Glutamatergic neuron (in vitro differentiated cells): ENCODE data around the gene RBMS1. TPM values are rescaled to one million over a fixed set of nuclear protein-coding genes. Genes with fewer than 3 reads are reported as not detected.

Experiments
- DNase-seq: peaks from one replicate; pipeline ENCODE4 v3.0.0; 2022
- H3K27ac Mint-ChIP-seq: one replicate; pipeline ENCODE4 v1.8.0; 2020; ENCODE audit warnings: mild to moderate bottlenecking, mixed read lengths, inconsistent platforms; ENCODE audit not compliant: unreplicated experiment
- H3K27me3 Mint-ChIP-seq: one replicate; pipeline ENCODE4 v1.8.0; 2020; ENCODE audit warnings: mild to moderate bottlenecking, moderate library complexity, mixed read lengths, inconsistent platforms; ENCODE audit not compliant: unreplicated experiment
- H3K36me3 Mint-ChIP-seq: one replicate; pipeline ENCODE4 v1.8.0; 2020; ENCODE audit warnings: mild to moderate bottlenecking, mixed read lengths, inconsistent platforms; ENCODE audit not compliant: unreplicated experiment
- H3K4me1 Mint-ChIP-seq: one replicate; pipeline ENCODE4 v1.8.0; 2020; ENCODE audit warnings: mild to moderate bottlenecking, low read depth, mixed read lengths, inconsistent platforms; ENCODE audit not compliant: unreplicated experiment
- H3K4me3 Mint-ChIP-seq: one replicate; pipeline ENCODE4 v1.8.0; 2020; ENCODE audit warnings: mild to moderate bottlenecking, mixed read lengths, inconsistent platforms; ENCODE audit not compliant: unreplicated experiment
- H3K9me3 Mint-ChIP-seq: one replicate; pipeline ENCODE4 v1.8.0; 2020; ENCODE audit warnings: mild to moderate bottlenecking, moderate library complexity, mixed read lengths, inconsistent platforms; ENCODE audit not compliant: unreplicated experiment
- CTCF ChIP-seq: fragments of 200-600 bp; sonication (generic); IDR thresholded peaks from one replicate; pipeline ENCODE4 v1.5.0; 2021; ENCODE audit not compliant: partially characterized antibody, unreplicated experiment
- total RNA-seq: library from RNA; stranded (reverse); fragmentation: NEBNext Ultra II Directional; extraction: Animal tissue kit (Norgen Biotek cat#: 25700); gene quantifications from one replicate; pipeline ENCODE4 v1.2.1, GENCODE V29; 2021; ENCODE audit not compliant: unreplicated experiment

The RBMS1 gene
- total RNA-seq, 1 donor from 2014 or later = 142 TPM

GRCh38 chr2:160268151-160268781, 225.3 kb downstream of the RBMS1 start:
- H3K27me3 Mint-ChIP-seq = peaks cover 8% of the 10 kb centered on the region
- H3K4me3 Mint-ChIP-seq = peak overlapping the region; percentile 28
- H3K9me3 Mint-ChIP-seq = peaks cover 13% of the 10 kb centered on the region
- DNase-seq = no peak
- peaks cover 43% of the 10 kb centered on the region for H3K4me1 Mint-ChIP-seq
- no peak for TF ChIP-seq CTCF
- H3K27ac Mint-ChIP-seq = no peak overlapping the region
- H3K36me3 Mint-ChIP-seq = no peaks in the 10 kb centered on the region

- H3K36me3 Mint-ChIP-seq = no peaks in the 10 kb centered on the region
- DNase-seq = no peak
- peaks cover 8% of the 10 kb centered on the region for H3K27me3 Mint-ChIP-seq
- H3K27ac Mint-ChIP-seq = no peak overlapping the region
- peaks cover 13% of the 10 kb centered on the region for H3K9me3 Mint-ChIP-seq
- H3K4me3 Mint-ChIP-seq = peak overlapping the region; percentile 22
- no peak for TF ChIP-seq CTCF
- peaks cover 40% of the 10 kb centered on the region for H3K4me1 Mint-ChIP-seq
Observed at GRCh38 chr2:160267692-160268091, 225.9 kb downstream of the RBMS1 start.

- H3K27ac Mint-ChIP-seq = no peak overlapping the region
- no peaks in the 10 kb centered on the region for H3K36me3 Mint-ChIP-seq
- no peak for TF ChIP-seq CTCF
- DNase-seq = no peak
- H3K27me3 Mint-ChIP-seq = peaks cover 8% of the 10 kb centered on the region
- H3K4me3 Mint-ChIP-seq = no peak overlapping the region
- H3K9me3 Mint-ChIP-seq = peaks cover 13% of the 10 kb centered on the region
- H3K4me1 Mint-ChIP-seq = peaks cover 38% of the 10 kb centered on the region
Observed at GRCh38 chr2:160267022-160267421, 226.6 kb downstream of the RBMS1 start.

DNA sequence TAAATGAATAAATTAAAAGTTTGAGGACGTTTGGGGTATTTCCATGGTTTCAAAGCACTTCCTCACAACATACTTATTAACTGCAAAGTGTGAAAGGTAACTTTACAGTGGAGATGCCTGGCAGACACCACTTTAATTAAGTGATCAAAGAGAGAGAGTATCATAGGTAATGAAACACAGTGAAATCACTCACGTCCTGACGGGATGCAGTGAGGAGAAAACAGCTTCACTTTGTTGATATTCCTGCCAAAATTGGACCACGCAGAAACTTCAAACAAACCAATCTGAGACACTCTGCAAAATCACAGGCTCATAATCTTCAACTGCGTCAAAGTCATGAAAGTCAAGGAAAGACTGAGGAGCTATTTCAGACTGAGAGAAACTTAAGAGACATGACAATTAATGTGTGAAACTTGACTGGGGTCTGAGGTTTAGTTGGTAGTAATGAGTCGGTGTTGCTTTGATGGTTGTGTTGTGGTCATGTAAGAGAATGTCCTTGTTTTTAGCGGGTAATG, 227.5 kb downstream of the RBMS1 start:
- no peak overlapping the region for H3K4me3 Mint-ChIP-seq
- H3K9me3 Mint-ChIP-seq = peaks cover 11% of the 10 kb centered on the region
- no peak for TF ChIP-seq CTCF
- H3K4me1 Mint-ChIP-seq = peaks cover 38% of the 10 kb centered on the region
- DNase-seq = no peak
- H3K36me3 Mint-ChIP-seq = no peaks in the 10 kb centered on the region
- peaks cover 8% of the 10 kb centered on the region for H3K27me3 Mint-ChIP-seq
- no peak overlapping the region for H3K27ac Mint-ChIP-seq

DNA sequence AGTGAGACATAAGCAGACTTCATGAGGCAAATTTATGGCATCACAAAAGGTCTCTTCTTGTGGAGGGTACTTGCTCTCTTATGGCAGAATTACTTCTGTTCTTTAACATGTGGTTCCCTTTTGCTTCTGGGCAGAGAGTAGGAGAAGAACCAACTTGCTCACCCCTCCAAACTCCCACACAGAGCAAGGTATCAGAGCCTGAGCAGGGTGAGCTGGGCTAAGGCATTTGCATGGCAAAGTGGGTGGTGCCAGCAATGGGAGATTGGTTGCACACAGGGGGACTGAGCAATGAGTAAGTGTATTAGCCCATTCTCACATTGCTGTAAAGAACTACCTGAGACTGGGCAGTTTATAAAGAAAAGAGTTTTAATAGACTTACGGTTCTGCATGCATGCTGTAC, 229.3 kb downstream of the RBMS1 start:
- H3K9me3 Mint-ChIP-seq = peaks cover 3% of the 10 kb centered on the region
- DNase-seq = no peak
- H3K36me3 Mint-ChIP-seq = no peaks in the 10 kb centered on the region
- no peak overlapping the region for H3K4me3 Mint-ChIP-seq
- H3K27me3 Mint-ChIP-seq = peaks cover 2% of the 10 kb centered on the region
- no peak for TF ChIP-seq CTCF
- H3K4me1 Mint-ChIP-seq = peaks cover 30% of the 10 kb centered on the region
- H3K27ac Mint-ChIP-seq = no peak overlapping the region
